ENCODE data around the gene SFXN3.

DNA sequence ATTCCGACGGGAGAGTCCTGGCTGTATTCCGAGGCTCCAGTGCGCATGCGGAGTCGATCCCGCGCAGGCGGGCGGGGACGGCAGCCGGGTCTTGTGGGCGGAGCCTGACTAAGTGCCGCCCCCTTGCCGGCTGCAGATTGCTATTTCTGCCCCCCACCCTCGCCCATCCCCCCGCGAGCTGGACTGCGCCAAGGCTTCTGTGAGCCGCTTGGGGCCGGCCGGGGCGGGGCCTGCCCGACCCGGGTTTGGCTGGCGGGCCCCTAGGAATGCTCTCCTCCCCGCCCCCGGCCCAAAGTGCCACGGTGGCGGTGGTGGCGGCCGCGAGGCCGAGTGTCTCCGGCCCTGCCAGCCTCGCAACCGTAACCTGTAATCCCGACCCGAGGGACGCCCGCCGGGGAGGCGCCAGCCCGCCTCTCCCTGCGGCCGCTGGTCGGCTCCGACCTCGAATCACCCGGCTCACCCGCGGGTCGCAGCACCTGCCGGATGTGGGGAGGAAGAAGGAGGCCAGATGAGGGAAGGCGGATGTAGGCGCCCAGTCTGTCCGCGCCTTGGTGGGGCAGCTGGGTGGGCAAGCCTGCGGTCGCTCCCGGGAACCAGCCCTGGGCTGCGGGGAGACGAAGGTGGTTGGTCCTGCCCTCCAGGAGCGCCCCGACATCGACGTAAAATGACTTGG lies 30.1 kb downstream of the SFXN3 start:
- TF ChIP-seq EZH2 (IDR thresholded peaks at IDR 0.05), result no peak
- no peak for TF ChIP-seq POLR2AphosphoS5 (IDR thresholded peaks at IDR 0.05; ENCODE audit: borderline replicate concordance, low read depth, low read length)
- TF ChIP-seq FOXP2 (optimal IDR thresholded peaks at IDR 0.05; ENCODE audit: control extremely low read depth, extremely low read length, insufficient read depth), result no peak
